GM23338 (cell line): ENCODE results near the gene GPHN.

Source experiments
- CREB1 ChIP-seq: fragments of 250-450 bp; sonication (Bioruptor Pico); IDR thresholded peaks from 2 replicates; pipeline ENCODE4 v1.5.0; 2020; ENCODE audit warnings: low read depth, mild to moderate bottlenecking, moderate library complexity
- EZH2 ChIP-seq: fragments of 200-600 bp; sonication (generic); IDR thresholded peaks from one replicate; pipeline ENCODE4 v1.8.0; 2017; ENCODE audit warnings: antibody characterized with exemption, mild to moderate bottlenecking, low read depth; ENCODE audit not compliant: unreplicated experiment
- EZH2phosphoT487 ChIP-seq: fragments of 200-600 bp; sonication (generic); IDR thresholded peaks from one replicate; pipeline ENCODE4 v1.8.1; 2018; ENCODE audit warnings: antibody characterized with exemption; ENCODE audit not compliant: unreplicated experiment
- NANOG ChIP-seq: IDR thresholded peaks from 2 replicates; pipeline ENCODE4 v1.6.1; 2016; ENCODE audit warnings: antibody characterized with exemption, borderline replicate concordance
- POLR2AphosphoS5 ChIP-seq: IDR thresholded peaks from 2 replicates; pipeline ENCODE4 v1.6.1; 2016; ENCODE audit warnings: antibody characterized with exemption, low read depth
- ZNF331 ChIP-seq: fragments of 250-450 bp; sonication (Bioruptor Pico); IDR thresholded peaks from 2 replicates; pipeline ENCODE4 v1.5.0; 2020; ENCODE audit warnings: low read depth, mild to moderate bottlenecking, moderate library complexity
- TF ChIP-seq, protein P1 (sequence below), 2 experiments: fragments of 200-600 bp in 1 of 2; sonication (generic) in 1 of 2; conservative IDR thresholded peaks; 2 replicates each; pipeline versions ENCODE4 v1.5.1 to v1.6.1; 2016 to 2017; ENCODE audit warnings: antibody characterized with exemption in 2 of 2, low read depth in 2 of 2, mild to moderate bottlenecking in 2 of 2, moderate library complexity in 1 of 2
- TF ChIP-seq, protein P2 (sequence below): IDR thresholded peaks from one replicate; pipeline ENCODE4 v1.6.1; 2018; ENCODE audit warnings: antibody characterized with exemption; ENCODE audit not compliant: unreplicated experiment
- TF ChIP-seq, protein P3 (sequence below): IDR thresholded peaks from 2 replicates; pipeline ENCODE4 v1.6.1; 2016; ENCODE audit warnings: antibody characterized with exemption

- TF ChIP-seq, protein P1, sequence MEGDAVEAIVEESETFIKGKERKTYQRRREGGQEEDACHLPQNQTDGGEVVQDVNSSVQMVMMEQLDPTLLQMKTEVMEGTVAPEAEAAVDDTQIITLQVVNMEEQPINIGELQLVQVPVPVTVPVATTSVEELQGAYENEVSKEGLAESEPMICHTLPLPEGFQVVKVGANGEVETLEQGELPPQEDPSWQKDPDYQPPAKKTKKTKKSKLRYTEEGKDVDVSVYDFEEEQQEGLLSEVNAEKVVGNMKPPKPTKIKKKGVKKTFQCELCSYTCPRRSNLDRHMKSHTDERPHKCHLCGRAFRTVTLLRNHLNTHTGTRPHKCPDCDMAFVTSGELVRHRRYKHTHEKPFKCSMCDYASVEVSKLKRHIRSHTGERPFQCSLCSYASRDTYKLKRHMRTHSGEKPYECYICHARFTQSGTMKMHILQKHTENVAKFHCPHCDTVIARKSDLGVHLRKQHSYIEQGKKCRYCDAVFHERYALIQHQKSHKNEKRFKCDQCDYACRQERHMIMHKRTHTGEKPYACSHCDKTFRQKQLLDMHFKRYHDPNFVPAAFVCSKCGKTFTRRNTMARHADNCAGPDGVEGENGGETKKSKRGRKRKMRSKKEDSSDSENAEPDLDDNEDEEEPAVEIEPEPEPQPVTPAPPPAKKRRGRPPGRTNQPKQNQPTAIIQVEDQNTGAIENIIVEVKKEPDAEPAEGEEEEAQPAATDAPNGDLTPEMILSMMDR (conservative IDR thresholded peaks at IDR 0.05; ENCODE audit: low read depth in 2 of 2) = no peak
- no peak for TF ChIP-seq EZH2phosphoT487
- TF ChIP-seq ZNF331 = no peak
- no peak for TF ChIP-seq NANOG
- TF ChIP-seq, protein P2, sequence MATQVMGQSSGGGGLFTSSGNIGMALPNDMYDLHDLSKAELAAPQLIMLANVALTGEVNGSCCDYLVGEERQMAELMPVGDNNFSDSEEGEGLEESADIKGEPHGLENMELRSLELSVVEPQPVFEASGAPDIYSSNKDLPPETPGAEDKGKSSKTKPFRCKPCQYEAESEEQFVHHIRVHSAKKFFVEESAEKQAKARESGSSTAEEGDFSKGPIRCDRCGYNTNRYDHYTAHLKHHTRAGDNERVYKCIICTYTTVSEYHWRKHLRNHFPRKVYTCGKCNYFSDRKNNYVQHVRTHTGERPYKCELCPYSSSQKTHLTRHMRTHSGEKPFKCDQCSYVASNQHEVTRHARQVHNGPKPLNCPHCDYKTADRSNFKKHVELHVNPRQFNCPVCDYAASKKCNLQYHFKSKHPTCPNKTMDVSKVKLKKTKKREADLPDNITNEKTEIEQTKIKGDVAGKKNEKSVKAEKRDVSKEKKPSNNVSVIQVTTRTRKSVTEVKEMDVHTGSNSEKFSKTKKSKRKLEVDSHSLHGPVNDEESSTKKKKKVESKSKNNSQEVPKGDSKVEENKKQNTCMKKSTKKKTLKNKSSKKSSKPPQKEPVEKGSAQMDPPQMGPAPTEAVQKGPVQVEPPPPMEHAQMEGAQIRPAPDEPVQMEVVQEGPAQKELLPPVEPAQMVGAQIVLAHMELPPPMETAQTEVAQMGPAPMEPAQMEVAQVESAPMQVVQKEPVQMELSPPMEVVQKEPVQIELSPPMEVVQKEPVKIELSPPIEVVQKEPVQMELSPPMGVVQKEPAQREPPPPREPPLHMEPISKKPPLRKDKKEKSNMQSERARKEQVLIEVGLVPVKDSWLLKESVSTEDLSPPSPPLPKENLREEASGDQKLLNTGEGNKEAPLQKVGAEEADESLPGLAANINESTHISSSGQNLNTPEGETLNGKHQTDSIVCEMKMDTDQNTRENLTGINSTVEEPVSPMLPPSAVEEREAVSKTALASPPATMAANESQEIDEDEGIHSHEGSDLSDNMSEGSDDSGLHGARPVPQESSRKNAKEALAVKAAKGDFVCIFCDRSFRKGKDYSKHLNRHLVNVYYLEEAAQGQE = no peak
- no peak for TF ChIP-seq EZH2
- TF ChIP-seq, protein P3, sequence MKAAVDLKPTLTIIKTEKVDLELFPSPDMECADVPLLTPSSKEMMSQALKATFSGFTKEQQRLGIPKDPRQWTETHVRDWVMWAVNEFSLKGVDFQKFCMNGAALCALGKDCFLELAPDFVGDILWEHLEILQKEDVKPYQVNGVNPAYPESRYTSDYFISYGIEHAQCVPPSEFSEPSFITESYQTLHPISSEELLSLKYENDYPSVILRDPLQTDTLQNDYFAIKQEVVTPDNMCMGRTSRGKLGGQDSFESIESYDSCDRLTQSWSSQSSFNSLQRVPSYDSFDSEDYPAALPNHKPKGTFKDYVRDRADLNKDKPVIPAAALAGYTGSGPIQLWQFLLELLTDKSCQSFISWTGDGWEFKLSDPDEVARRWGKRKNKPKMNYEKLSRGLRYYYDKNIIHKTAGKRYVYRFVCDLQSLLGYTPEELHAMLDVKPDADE = no peak
- TF ChIP-seq POLR2AphosphoS5 = no peak
- TF ChIP-seq CREB1 = no peak
Observed at GRCh38 chr14:66539034-66539433, 31.1 kb downstream of the GPHN start.
